ENCODE results near the gene CD19. TPM values are rescaled to one million over a fixed set of nuclear protein-coding genes. Genes with fewer than 3 reads are reported as not detected.
"Not testable (repeated sequence)": the region's sequence is repeated elsewhere in the genome, so short reads cannot be mapped to it uniquely, and the experiment has no call there.

The CD19 gene
- total RNA-seq, 1 donor from 2014 or later, result not detected

GRCh38 chr16:28924762-28925385 lies 6.9 kb upstream of the CD19 start, which contains the start of gene RABEP2:
TSS of gene RABEP2 (minus strand) at chr16:28925238. CDS start at chr16:28925163, 75 bp downstream.
- peak; percentile 100 for DNase-seq (ENCODE audit: low spot score)
- H3K36me3 Mint-ChIP-seq (ENCODE audit: low read depth, unreplicated experiment), result peaks cover 4% of the 10 kb centered on the region
- peak within 1 kb of the TSS; percentile 98 for H3K4me3 Mint-ChIP-seq (ENCODE audit: unreplicated experiment)
- no peak for TF ChIP-seq CTCF (IDR thresholded peaks at IDR 0.05; ENCODE audit: unreplicated experiment)
- peaks cover 11% of the 10 kb centered on the region for H3K4me1 Mint-ChIP-seq (ENCODE audit: unreplicated experiment)
- peaks cover 7% of the 10 kb centered on the region for H3K27me3 Mint-ChIP-seq (ENCODE audit: unreplicated experiment)
- H3K9me3 Mint-ChIP-seq (ENCODE audit: unreplicated experiment), result no peaks in the 10 kb centered on the region
- H3K27ac Mint-ChIP-seq (ENCODE audit: unreplicated experiment), result peak within 1 kb of the TSS; percentile 97

DNA sequence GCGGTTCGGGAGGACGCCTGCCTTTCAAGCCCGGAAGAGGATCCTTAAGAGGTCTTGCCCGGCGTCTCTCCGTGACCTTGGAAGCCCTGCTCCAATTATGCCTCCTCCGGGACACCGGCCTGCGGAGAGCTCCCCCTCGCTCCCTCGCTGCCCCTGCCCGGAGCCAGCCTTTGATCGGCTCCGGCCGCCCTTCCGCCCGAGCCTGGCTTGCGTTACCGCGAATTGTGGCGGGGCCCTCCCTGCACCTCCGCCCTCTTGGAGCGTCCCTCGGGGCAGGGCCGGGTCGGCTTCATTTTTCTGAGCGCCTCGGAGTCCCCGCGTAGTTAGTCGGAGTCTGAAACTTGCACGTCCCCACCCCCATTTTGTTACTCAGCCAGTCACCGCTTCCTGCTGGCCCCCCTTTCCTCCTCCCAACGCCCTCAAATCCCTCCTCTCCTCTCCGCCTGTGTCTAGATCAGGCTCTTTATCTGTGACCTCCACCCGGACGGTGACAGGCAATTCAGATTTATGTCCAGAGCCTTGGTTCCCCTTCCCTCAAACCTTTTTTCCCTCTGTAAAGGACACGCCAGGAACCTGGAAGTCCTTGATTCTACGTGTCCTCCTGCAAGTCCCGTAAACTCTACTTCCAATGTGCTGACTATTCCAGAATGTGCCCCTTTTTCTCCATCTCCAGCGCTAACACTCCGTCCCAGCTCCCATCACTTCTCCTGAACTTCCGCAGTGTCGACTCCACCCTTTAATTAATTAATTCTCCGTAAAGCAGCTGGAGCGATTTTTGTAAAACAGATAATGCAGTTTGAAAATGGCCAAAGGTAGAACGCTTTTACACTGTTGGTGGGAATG lies 6.2 kb upstream of the CD19 start:
- H3K4me1 Mint-ChIP-seq (ENCODE audit: unreplicated experiment), result peaks cover 11% of the 10 kb centered on the region
- H3K36me3 Mint-ChIP-seq (ENCODE audit: low read depth, unreplicated experiment), result peaks cover 4% of the 10 kb centered on the region
- peak overlapping the region; percentile 98 for H3K4me3 Mint-ChIP-seq (ENCODE audit: unreplicated experiment)
- TF ChIP-seq CTCF (IDR thresholded peaks at IDR 0.05; ENCODE audit: unreplicated experiment), result no peak
- H3K27me3 Mint-ChIP-seq (ENCODE audit: unreplicated experiment), result peaks cover 7% of the 10 kb centered on the region
- H3K9me3 Mint-ChIP-seq (ENCODE audit: unreplicated experiment), result no peaks in the 10 kb centered on the region
- no peak for DNase-seq (ENCODE audit: low spot score)
- H3K27ac Mint-ChIP-seq (ENCODE audit: unreplicated experiment), result peak overlapping the region; percentile 97

DNA sequence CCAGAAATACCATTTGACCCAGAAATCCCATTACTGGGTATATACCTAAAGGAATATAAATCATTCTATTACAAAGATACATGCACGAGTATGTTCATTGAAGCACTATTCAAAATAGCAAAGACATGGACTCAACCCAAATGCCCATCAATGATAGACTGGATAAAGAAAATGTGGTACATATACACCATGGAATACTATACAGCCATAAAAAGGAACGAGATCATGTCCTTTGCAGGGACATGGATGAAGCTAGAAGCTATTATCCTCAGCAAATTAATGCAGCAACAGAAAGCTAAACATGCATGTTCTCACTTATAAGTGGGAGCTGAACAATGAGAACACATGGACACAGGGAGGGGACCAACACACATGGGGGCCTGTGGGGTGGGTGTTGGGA lies 5.5 kb upstream of the CD19 start:
- H3K27me3 Mint-ChIP-seq (ENCODE audit: unreplicated experiment); DNase-seq (ENCODE audit: low spot score); H3K36me3 Mint-ChIP-seq (ENCODE audit: low read depth, unreplicated experiment); H3K9me3 Mint-ChIP-seq (ENCODE audit: unreplicated experiment): not testable (repeated sequence)
- peak overlapping the region; percentile 98 for H3K4me3 Mint-ChIP-seq (ENCODE audit: unreplicated experiment)
- peaks cover 11% of the 10 kb centered on the region for H3K4me1 Mint-ChIP-seq (ENCODE audit: unreplicated experiment)
- H3K27ac Mint-ChIP-seq (ENCODE audit: unreplicated experiment), result peak overlapping the region; percentile 97

- DNase-seq (ENCODE audit: low spot score), result no peak
- Mint-ChIP-seq H3K36me3 (ENCODE audit: low read depth, unreplicated experiment) (peaks cover 4% of the 10 kb centered on the region), H3K27me3 (ENCODE audit: unreplicated experiment) (peaks cover 7% of the 10 kb centered on the region), H3K27ac (ENCODE audit: unreplicated experiment) (no peak overlapping the region), H3K4me3 (ENCODE audit: unreplicated experiment) (no peak overlapping the region), H3K4me1 (ENCODE audit: unreplicated experiment) (peaks cover 11% of the 10 kb centered on the region), H3K9me3 (ENCODE audit: unreplicated experiment) (no peaks in the 10 kb centered on the region)
- no peak for TF ChIP-seq CTCF (IDR thresholded peaks at IDR 0.05; ENCODE audit: unreplicated experiment)
Observed at GRCh38 chr16:28927815-28928214, 4.0 kb upstream of the CD19 start.

- TF ChIP-seq CTCF (IDR thresholded peaks at IDR 0.05; ENCODE audit: unreplicated experiment), result no peak
- Mint-ChIP-seq H3K36me3 (ENCODE audit: low read depth, unreplicated experiment) (no peaks in the 10 kb centered on the region), H3K27me3 (ENCODE audit: unreplicated experiment) (peaks cover 2% of the 10 kb centered on the region), H3K9me3 (ENCODE audit: unreplicated experiment) (no peaks in the 10 kb centered on the region), H3K4me1 (ENCODE audit: unreplicated experiment) (peaks cover 6% of the 10 kb centered on the region), H3K4me3 (ENCODE audit: unreplicated experiment) (no peak overlapping the region), H3K27ac (ENCODE audit: unreplicated experiment) (no peak overlapping the region)
- DNase-seq (ENCODE audit: low spot score), result no peak
Observed at GRCh38 chr16:28930203-28930602, 1.6 kb upstream of the CD19 start.
